ENCODE data around the gene C11orf71.

C11orf71 gene, protein sequence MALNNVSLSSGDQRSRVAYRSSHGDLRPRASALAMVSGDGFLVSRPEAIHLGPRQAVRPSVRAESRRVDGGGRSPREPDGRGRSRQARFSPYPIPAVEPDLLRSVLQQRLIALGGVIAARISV

DNA sequence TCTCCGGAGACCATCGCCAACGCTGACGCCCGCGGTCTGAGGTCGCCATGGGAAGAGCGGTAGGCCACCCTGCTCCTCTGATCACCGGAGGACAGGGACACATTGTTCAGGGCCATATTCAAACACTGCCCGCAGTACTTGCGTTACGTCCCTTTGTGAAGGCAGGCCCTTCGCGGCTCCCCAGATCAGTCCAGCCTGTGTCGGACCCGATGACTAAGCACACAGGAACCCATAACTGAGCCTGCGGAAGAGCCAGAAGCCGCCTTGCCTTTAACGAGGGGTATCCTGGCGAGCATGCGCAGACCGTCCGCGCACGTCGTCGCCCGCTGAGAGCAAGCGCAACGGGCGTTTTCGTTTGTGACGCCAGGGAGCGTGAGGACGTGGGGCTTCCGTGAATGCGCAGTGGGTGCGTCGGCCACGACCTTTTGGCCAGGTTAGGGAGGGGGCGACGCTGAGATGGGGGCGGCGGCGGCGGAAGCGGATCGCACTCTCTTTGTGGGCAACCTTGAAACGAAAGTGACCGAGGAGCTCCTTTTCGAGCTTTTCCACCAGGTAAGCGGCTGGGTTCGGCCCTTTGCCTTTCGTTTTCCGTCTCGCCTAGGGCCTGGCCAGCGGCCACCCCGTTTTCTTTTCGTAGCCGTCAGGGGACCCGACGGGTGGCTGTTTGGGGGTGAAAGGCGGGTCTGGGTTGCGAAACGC is at the start of gene C11orf71, which contains the start of gene RBM7:
TSS of gene C11orf71 (minus strand) at position 296 of the 699 bp plus-strand sequence. CDS start at position 116, 180 bp downstream.
TSS of gene RBM7 (plus strand) at position 451 of the 699 bp plus-strand sequence. CDS start at position 457, 6 bp downstream.
- peak; percentile 98 for DNase-seq

DNA sequence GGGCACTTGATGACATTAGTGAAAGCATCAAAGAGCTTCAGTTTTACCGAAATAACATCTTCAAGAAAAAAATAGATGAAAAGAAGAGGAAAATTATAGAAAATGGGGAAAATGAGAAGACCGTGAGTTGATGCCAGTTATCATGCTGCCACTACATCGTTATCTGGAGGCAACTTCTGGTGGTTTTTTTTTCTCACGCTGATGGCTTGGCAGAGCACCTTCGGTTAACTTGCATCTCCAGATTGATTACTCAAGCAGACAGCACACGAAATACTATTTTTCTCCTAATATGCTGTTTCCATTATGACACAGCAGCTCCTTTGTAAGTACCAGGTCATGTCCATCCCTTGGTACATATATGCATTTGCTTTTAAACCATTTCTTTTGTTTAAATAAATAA is 49.5 kb upstream of the C11orf71 start:
- no peak for DNase-seq

DNA sequence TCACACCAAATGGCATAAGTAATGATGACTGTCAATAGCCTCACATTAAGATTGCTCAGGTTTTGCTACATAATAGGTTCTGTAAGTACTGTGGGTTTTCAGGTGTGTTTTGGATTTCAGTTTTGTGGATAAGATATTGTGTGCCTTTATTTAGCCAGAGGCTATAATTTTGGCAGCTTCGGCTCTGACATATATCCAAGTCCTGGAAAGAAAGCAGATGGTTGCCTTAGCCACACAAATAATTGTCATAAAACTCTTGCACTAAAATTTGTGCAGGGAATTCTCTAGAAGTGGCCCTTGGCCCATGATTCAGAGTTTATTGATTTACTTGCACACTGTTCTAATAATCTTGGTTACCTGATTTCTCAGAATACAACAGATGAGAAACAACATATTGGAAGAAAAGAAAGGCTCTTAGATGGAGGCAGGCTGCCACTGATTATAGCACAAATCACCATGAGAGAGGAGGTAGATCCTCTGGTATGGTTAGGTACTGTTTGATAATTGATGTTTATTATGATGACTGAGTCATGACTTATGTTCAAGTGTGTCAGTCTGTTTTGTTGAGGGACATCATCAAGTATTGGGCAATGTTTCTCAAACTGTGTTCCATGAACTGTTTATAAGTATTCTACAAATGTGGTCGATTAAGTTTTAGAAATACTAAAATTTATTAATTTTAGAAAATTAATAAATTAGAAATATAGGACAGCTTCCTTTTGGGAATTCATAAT is 48.6 kb upstream of the C11orf71 start:
- no peak for DNase-seq

DNA sequence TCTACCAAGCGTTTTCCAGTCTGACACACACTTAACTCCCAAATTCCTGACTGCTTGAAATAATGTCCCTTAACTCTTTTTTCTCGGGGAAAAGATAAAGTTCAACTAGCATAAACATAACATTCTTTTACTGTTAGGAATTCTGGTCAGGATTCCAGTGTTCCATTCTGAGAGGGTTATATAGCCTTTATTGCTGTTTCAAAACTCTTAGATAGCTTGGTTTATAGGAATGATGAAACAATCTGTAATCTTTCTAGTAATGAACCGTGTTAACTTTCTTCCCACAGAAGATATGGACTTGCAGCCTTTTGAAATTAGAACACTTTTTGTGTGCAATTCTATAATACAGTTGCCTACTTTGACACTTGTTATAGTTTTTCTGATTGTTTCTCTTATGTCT is 47.6 kb upstream of the C11orf71 start:
- DNase-seq = no peak

DNA sequence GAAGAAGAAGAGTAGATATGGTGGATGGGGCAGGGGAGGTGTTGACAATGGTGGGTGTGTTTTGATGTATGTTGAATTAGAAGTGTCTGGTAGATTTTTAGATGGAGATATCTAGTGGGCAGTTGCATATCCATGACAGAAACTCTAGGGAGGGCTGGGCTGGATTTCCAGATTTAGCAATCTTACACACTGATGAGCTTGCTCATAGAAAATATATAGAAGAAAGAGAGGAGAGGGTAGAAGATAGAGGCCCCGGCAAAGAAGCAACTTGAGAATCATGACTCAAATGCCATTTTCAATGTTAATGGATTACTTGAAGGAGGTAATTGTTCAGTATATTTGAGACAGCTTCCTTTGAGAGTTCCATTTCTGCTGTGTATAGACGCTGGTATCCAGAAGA is 47.1 kb upstream of the C11orf71 start:
- no peak for DNase-seq

DNA sequence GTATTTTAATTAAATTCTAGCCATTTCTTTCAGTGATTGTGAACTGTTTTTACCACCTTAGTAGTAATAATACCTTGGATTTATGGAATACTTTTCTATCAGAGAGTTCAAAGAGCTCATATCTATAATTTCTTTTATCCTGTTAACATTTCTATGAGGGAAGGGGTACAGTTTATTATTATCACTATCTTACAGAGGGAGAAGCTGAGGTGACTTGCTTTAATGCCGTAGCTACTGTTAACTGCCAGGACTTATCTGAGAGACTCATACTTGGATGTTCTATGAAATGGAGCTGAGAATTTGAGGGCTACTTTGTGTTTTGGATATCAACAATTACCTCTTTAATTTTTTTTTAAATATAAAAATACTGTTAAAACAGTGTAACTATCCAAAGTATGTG is 42.2 kb upstream of the C11orf71 start:
- no peak for DNase-seq

DNA sequence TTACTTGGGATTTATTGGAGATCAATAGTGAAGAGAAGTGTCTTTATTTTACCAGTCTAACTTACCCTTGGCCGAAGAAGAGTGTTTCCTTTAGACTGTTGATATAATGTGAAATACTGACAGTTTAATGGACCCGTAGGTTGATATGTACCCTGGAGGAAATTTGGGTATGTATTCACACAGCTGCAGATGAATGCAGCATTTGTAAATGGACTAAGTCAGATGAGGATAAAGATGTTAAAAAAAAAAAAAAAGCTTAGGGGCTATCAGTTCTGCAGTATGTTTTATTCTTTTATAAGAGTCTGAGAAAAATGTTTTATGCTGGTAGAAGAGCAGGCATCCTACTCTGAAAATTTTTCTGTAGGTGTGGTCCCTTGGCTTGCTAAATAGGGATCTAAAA is 41.6 kb upstream of the C11orf71 start:
- DNase-seq = no peak

DNA sequence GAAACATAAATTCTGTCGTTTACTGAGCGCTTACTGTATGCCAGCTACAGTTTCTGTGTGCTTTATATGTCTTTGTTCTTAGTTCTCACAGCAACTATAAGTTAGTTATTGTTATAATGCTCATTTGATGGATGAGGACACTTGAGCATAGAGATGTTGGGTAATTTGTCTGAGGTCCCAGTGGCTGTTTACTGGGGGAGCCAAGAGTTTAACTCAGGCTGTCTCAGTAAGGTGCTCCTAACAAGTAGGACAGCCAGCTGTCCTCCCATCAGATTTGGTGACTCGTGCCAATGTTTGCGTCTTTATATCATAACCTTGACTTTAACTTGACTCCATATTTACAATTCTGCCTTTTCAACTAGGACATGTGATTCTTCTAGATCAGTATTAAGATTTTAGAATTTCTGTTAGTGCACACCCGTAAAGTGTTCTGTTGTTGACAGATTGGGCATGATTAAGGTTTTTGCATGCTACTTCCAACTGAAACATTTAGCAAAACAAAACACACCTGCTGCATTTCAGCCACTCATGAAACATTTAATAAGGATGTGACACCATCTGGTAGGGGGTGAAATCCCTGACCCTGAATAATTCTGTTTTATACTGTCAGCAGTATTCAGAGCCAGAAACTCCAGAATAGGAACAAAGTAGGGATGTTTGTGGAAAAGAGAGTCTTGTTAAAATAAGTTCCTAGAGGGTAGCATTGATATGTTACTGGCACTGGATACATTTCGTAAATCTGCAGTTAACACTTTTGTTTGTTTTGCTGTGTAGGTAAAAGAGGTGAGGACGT is 40.9 kb upstream of the C11orf71 start:
- DNase-seq = no peak

DNA sequence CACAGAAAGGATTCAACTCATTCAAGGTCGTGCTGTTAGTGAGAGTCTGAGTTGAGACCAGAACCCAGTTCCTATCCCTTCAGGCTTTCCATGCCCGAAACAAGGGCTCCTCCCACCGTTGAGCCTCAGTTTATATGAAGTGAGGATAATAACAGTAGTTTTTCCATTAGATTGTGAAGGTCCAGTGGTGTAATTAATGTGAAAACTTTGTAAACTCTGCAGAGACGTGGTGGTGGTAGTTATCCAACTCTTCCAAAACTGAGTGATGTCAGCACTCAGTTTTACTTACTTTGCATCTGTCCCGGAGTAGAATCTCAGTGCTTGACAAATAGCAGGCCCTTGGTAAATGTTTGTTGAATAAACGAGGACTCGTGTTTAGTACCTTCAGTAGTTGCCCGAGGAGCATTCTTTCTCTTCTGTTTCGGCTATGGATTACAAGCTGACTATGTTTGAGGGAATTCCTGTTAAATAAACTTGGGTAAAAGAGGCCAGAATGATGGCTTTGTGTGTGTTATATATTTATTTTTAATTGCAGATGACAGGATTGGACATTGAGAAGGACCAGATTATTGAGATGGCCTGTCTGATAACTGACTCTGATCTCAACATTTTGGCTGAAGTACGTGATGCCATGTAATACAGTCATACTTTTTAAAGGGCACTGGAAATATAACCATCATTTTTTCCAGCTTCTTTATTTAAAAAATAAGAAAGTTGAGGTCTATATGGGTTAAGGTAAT is 40.0 kb upstream of the C11orf71 start:
- DNase-seq = no peak

DNA sequence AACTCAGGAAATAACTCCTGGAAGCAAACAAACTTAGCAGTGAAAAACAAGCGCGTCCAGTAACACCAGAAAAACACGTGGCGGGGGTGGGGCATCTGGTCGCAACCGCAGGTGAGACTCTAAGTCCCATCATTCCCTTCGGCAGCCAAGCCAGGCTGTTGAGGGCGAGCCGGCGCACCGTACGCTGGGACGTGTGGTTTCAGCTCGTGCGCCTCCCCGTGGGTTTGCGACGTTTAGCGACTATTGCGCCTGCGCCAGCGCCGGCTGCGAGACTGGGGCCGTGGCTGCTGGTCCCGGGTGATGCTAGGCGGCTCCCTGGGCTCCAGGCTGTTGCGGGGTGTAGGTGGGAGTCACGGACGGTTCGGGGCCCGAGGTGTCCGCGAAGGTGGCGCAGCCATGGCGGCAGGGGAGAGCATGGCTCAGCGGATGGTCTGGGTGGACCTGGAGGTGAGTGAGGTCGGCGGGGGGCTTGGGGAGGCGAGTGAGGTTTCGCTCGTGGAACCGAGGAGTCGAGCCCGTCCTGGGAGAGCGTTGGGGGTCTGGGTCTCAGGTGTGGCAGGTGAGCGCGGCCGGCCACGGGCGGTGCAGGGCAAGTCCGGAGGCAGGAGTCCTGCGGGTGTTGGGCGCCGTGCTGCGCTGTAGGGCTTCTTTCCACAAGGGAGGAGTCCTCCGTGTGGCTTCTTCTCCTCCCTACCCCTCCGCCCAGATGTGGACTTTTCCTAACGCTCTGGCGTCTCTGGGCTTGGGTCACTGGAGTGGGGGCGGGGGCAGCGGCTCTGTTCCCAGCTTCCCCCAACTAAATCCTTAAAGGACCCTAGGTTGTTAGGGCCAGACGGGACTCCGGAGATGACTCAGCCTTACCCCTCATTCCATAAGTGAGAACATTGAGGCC is 39.2 kb upstream of the C11orf71 start, which contains the start of gene REXO2:
TSS of gene REXO2 (plus strand) at position 239 of the 892 bp plus-strand sequence. CDS start at position 301, 62 bp downstream.
- peak; percentile 96 for DNase-seq

DNA sequence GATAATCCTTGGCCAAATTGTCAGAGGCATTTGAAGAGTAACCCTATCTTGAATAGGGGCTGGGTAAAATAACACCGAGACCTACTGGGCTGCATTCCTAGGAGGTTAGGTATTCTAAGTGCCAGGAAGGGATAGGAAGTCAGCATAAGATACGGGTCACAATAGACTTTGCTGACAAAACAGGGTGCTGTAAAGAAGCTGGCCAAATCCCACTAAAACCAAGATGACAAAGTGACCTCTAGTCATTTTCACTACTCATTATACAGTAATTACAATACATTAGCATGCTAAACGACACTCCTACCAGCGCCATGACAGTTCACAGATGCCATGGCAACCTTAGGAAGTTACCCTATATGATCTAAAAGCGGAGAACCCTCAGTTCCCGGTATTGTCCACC is 38.0 kb upstream of the C11orf71 start:
- DNase-seq = no peak

DNA sequence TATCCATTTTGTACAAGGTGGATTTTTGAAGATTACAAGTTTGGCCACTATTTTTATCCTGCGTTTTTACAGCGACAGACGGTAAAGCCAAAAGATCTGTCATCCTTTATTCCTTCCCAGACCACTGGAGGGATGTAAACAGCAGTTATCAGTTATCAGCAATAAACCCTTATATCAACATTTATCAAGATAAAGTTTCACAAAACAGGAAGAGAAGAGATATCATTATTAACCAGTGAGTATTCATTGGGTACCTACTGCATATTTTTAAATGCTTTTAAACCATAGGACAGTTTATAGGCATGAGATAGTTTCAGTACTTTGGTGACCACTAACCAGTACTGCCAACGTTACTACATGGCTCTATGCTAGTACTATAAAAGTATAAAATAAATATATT is 33.1 kb upstream of the C11orf71 start:
- DNase-seq = no peak

DNA sequence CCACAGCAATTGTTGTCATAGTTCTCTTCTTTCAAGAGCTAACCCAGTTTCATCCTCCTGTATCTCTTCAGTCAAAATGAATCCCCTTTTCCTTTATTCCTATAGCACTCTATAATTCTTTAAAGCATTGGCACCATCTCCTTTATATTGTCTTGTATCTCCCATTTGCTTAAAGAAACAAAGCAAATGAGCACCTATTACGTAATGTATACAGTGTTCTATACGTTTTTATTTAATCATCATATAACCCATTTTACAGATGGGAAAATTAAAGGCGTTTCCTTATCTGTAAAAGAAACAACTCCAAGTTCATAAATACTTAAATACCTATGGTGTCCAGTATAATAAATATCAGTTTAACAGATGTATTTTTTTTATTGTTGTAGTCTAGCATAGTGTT is 32.6 kb upstream of the C11orf71 start:
- no peak for DNase-seq

DNA sequence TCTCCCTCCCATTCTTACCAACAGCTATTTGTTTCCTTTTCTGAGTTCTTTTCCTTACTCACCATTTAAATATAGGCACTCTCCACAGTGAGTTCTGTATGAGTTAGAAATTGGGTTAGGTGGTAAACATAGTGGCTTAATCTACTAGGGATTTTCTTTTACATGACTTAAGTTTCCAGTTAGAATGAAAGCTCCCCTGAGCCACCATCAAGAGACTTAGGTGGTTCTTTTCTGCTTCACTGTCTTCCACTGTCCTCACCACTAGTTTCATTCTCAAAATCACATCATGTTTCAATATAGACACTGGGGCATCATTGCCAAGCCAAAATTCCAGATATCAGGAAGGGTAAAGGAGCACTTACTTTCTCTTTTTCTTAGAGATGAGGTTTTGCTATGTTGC is 30.0 kb upstream of the C11orf71 start:
- no peak for DNase-seq

DNA sequence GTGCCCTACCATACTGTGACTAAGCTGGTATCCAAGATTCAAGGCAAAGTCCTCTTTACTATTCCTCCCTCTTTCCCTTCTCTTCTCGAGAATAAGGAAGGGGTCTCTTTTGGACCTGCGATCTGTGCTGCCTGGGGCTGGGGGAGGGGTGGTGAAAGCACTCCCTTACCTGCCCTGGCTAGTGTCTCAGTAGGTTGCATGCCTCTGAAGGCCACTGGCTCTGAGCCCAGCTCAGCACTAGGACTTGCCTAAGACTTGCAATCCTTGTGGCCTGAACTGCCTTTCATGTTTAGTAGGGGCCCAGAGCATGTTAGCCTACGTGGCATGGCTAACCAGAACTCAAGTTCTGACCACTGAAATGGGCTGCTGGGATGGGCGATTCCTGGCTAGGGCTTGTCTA is 26.0 kb upstream of the C11orf71 start:
- DNase-seq = no peak

DNA sequence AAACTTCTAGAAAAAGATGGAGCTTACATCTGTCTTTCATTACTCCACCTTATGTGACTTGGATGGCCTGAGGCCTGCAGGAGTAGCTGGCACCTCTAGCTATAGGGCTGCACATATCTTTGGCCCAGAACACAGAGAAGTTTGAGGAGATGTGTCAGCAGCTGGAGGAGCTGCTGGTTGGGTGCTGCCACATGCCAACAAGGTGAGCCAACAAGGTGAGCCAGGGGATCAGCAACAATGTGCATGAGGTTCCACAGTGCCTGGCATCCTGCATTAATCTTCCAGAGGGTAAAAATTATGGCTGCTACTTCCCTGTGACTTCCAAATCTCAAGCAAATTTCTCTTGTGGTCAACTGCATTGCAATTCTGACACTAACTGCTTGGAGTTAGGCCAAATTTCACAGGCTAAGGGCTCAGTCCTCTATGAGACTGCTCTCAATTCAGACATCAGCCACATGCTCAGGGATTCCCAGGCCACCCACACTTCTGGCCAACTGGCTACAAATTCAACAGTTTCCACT is 16.2 kb upstream of the C11orf71 start:
- DNase-seq = no peak

DNA sequence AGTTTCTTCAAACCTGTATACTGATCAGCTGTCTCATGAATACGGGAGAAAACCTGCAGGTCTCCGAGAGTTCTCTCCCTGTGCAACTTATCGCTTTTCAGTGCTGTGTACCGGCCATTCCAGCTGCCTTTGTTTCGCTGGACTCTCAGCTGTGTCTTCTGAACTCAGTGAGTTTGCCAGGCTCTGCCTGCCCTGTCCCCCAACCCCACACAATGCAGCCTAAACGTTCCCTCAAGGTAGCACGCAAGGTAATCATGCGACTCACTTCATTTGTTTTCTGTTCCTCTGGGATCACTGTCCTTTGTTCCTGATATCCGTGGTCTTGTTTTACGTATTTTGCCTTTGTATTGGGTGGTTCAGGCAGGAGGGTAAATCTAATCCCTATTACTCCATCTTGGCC is 13.6 kb upstream of the C11orf71 start:
- no peak for DNase-seq

DNA sequence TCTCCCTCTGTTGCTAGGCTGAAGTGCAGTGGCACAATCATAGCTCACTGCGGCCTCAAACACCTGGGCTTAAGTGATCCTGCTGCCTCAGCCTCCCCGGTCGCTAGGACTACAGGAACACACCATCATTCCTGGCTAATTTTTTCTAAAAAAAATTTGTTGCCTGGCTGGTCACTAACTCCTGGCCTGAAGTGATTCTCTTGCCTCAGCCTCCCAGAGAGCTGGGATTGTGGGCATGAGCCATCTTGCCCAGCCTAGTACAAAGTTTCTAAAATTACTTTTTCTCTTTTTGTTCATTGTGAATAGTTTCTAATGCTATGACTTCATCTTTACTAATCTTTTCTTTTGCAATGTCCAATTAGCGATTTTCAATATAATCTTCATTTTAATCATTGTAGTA is 12.6 kb upstream of the C11orf71 start:
- no peak for DNase-seq

DNA sequence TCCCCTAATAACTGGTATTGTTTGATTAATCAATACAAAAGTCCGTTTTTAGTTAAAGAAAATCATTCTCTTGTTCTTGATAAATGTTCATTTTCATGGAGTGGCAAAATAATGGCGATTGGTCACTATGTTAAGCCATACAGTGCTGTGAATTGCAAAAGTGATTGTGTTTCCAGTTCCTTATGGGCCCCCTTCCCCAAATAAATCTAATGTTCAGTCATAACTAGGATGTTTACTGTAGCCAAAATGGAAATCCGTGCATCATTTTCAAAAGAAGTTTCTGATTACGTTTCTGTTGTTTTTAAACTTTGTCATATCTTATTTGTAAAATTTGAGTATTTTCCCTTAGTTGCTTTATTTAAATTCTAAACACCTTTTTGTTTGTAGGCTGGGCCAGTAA is 1.0 kb upstream of the C11orf71 start:
- DNase-seq = no peak

DNA sequence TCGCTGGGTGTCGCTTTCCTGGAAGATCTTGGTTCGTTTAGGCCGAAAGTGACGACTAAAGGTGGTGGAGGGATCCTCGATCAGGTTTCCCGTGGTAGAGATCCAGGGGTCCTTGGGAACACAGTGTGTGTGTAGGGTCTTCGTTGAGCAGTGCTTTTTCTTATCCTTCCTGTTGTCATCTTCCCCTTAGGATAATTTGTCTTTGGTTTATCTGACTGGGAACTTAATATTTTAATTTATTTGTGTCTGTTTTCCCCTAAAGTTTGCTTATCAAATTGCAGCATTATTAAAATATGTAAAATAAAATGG is 558 bp upstream of the C11orf71 start:
- no peak for DNase-seq

DNA sequence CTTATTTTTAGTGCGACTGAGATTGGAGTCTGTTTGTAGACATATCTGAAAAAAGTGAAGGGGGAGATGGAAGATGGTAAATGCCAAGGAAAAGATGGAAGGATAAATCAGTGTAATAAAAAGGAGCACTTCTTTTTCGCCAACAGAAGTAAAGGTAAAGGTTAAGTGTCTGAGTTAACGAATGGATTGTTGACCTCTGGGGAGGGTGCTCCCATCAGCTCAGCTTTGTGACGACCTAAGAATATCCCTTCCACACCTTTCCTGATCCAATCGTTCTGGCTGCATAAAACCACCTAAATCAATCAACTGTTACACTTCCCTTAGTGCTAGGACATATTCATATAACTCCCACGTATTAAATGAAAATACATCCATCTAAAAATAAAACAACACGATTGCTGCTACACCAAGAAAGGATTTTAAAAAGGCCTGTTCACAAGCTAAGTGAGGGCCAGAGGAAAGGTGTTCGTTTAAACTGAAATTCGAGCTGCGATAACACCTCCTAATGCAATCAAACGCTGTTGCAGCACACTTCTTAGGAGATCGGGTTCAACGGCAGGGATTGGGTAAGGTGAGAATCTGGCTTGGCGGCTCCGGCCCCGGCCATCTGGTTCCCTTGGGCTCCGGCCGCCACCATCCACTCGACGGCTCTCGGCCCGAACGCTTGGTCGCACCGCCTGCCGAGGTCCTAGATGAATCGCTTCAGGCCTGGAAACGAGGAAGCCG is 658 bp downstream of the C11orf71 start:
- DNase-seq = no peak

Data from KG1 (cell line).